Caco-2 (cell line): ENCODE measurements around the gene SNX3. TPM values are rescaled to one million over a fixed set of nuclear protein-coding genes. Genes with fewer than 3 reads are reported as not detected.

Experiments
- BruUV-seq: library from RNA; stranded (reverse); fragments of 400-500 nt; replicated peaks from 2 replicates; lab custom pipeline; 2021; lab: Mats Ljungman, UMichigan
- CTCF ChIA-PET: fragments of 300-600 bp; sonication (Branson Sonifier 250); formaldehyde crosslinking; loops from one replicate; lab custom pipeline; 2022; ENCODE audit warnings: antibody characterized with exemption; lab: Charles Lee
- POLR2A ChIA-PET: fragments of 300-600 bp; sonication (Branson Sonifier 250); formaldehyde crosslinking; loops from one replicate; lab custom pipeline; 2022; ENCODE audit warnings: antibody characterized with exemption; lab: Charles Lee
- DNase-seq, 2 experiments: peaks; one replicate each; pipeline versions ENCODE4 v3.0.0 to v3.0.0-alpha.2; 2020 to 2022
- H3K27me3 ChIP-seq: replicated peaks from 2 replicates; pipeline ENCODE4 v1.6.0; 2011; ENCODE audit warnings: low read length; ENCODE audit not compliant: control insufficient read depth, insufficient read depth
- H3K36me3 ChIP-seq: 2 replicates; pipeline ENCODE4 v1.5.1; 2011; ENCODE audit warnings: low read length; ENCODE audit not compliant: control insufficient read depth, insufficient read depth
- H3K4me1 ChIP-seq: fragments of 250-450 bp; sonication (Bioruptor Pico); 2 replicates; pipeline ENCODE4 v1.5.1; 2020; ENCODE audit warnings: mild to moderate bottlenecking
- H3K4me3 ChIP-seq: 2 replicates; pipeline ENCODE4 v1.5.1; 2011; ENCODE audit warnings: low read depth, mild to moderate bottlenecking, control low read depth, low read length
- H3K9me3 ChIP-seq: fragments of 250-450 bp; sonication (Bioruptor Pico); 2 replicates; pipeline ENCODE4 v1.5.1; 2020; ENCODE audit warnings: mild to moderate bottlenecking, moderate library complexity
- H3K27ac Mint-ChIP-seq: one replicate; pipeline ENCODE4 v1.8.0; 2022; ENCODE audit warnings: mixed read lengths; ENCODE audit not compliant: unreplicated experiment
- H3K27me3 Mint-ChIP-seq: one replicate; pipeline ENCODE4 v1.8.0; 2022; ENCODE audit warnings: mixed read lengths; ENCODE audit not compliant: insufficient read depth, unreplicated experiment
- H3K36me3 Mint-ChIP-seq: one replicate; pipeline ENCODE4 v1.8.0; 2022; ENCODE audit warnings: mild to moderate bottlenecking, mixed read lengths; ENCODE audit not compliant: insufficient read depth, unreplicated experiment
- H3K4me1 Mint-ChIP-seq: one replicate; pipeline ENCODE4 v1.8.0; 2022; ENCODE audit warnings: low read depth, mixed read lengths; ENCODE audit not compliant: unreplicated experiment
- H3K4me3 Mint-ChIP-seq: one replicate; pipeline ENCODE4 v1.8.0; 2022; ENCODE audit warnings: mild to moderate bottlenecking, moderate library complexity, mixed read lengths; ENCODE audit not compliant: unreplicated experiment
- H3K9me3 Mint-ChIP-seq: one replicate; pipeline ENCODE4 v1.8.0; 2022; ENCODE audit warnings: mixed read lengths; ENCODE audit not compliant: unreplicated experiment
- CTCF ChIP-seq, 2 experiments: fragments of 200-600 bp in 1 of 2; IDR thresholded peaks; 1 replicate in 1 of 2; 2 replicates in 1 of 2; pipeline versions ENCODE4 v1.5.1 to v1.8.0; 2011 to 2022; ENCODE audit warnings: antibody characterized with exemption in 1 of 2, control low read depth in 1 of 2, inconsistent platforms in 1 of 2, low read depth in 1 of 2, low read length in 1 of 2, mild to moderate bottlenecking in 1 of 2, moderate library complexity in 1 of 2; ENCODE audit not compliant: insufficient read depth in 1 of 2, severe bottlenecking in 1 of 2, unreplicated experiment in 1 of 2
- intact Hi-C: fragments of 100-400 bp; cut with micrococcal nuclease; formaldehyde crosslinking; loops from one replicate; pipeline ENCODE4 v1.10.0; 2022; ENCODE audit not compliant: unreplicated experiment
- total RNA-seq: library from RNA; stranded (reverse); gene quantifications from 2 replicates; pipeline ENCODE4 v1.2.3, GENCODE V29; 2022

The SNX3 gene
- total RNA-seq, 1 experiment from 2014 or later = 114 TPM

- H3K4me3 Mint-ChIP-seq = no peak overlapping the region
- no peaks in the 10 kb centered on the region for H3K9me3 ChIP-seq
- DNase-seq = no peak
- H3K27ac Mint-ChIP-seq = no peak overlapping the region
- ChIA-PET CTCF (no interaction called here), POLR2A (no interaction called here)
- H3K4me1 Mint-ChIP-seq = peaks cover 2% of the 10 kb centered on the region
- no peak overlapping the region for H3K4me3 ChIP-seq
- BruUV-seq = no TSS peak
- H3K27me3 Mint-ChIP-seq = no peaks in the 10 kb centered on the region
- no peak for TF ChIP-seq CTCF (IDR thresholded peaks at IDR 0.05; ENCODE audit: insufficient read depth in 1 of 2, low read depth in 1 of 2, low read length in 1 of 2, severe bottlenecking in 1 of 2, unreplicated experiment in 1 of 2)
- no peaks in the 10 kb centered on the region for H3K36me3 Mint-ChIP-seq
- H3K9me3 Mint-ChIP-seq = no peaks in the 10 kb centered on the region
- no peaks in the 10 kb centered on the region for H3K36me3 ChIP-seq
- no peaks in the 10 kb centered on the region for H3K27me3 ChIP-seq
- H3K4me1 ChIP-seq = no peaks in the 10 kb centered on the region
- intact Hi-C loops = no loop called here
Observed at GRCh38 chr6:108180776-108181175, 80.1 kb downstream of the SNX3 start.

GRCh38 chr6:108180266-108180665 lies 80.6 kb downstream of the SNX3 start:
- no TSS peak for BruUV-seq
- POLR2A ChIA-PET = no interaction called here
- Histone ChIP-seq H3K36me3 (no peaks in the 10 kb centered on the region), H3K9me3 (no peaks in the 10 kb centered on the region), H3K27me3 (no peaks in the 10 kb centered on the region), H3K4me3 (no peak overlapping the region), H3K4me1 (no peaks in the 10 kb centered on the region)
- H3K36me3 Mint-ChIP-seq = no peaks in the 10 kb centered on the region
- H3K4me3 Mint-ChIP-seq = no peak overlapping the region
- no peak for TF ChIP-seq CTCF (IDR thresholded peaks at IDR 0.05; ENCODE audit: insufficient read depth in 1 of 2, low read depth in 1 of 2, low read length in 1 of 2, severe bottlenecking in 1 of 2, unreplicated experiment in 1 of 2)
- no peak for DNase-seq
- no peaks in the 10 kb centered on the region for H3K27me3 Mint-ChIP-seq
- H3K27ac Mint-ChIP-seq = no peak overlapping the region
- H3K4me1 Mint-ChIP-seq = no peaks in the 10 kb centered on the region
- H3K9me3 Mint-ChIP-seq = no peaks in the 10 kb centered on the region
- intact Hi-C loops = no loop called here
- CTCF ChIA-PET = no interaction called here

GRCh38 chr6:108179741-108180140 lies 81.1 kb downstream of the SNX3 start:
- no peaks in the 10 kb centered on the region for H3K4me1 Mint-ChIP-seq
- no peaks in the 10 kb centered on the region for H3K4me1 ChIP-seq
- no peaks in the 10 kb centered on the region for H3K36me3 Mint-ChIP-seq
- ChIA-PET POLR2A (no interaction called here), CTCF (no interaction called here)
- H3K9me3 Mint-ChIP-seq = no peaks in the 10 kb centered on the region
- no peak overlapping the region for H3K4me3 Mint-ChIP-seq
- DNase-seq = no peak
- no peaks in the 10 kb centered on the region for H3K36me3 ChIP-seq
- intact Hi-C loops = loop anchor here (10.0 kb wide), 1 partner anchor 315 kb away; no protein-coding TSS in a partner anchor
- H3K4me3 ChIP-seq = no peak overlapping the region
- no peaks in the 10 kb centered on the region for H3K9me3 ChIP-seq
- H3K27me3 ChIP-seq = no peaks in the 10 kb centered on the region
- BruUV-seq = no TSS peak
- TF ChIP-seq CTCF (IDR thresholded peaks at IDR 0.05; ENCODE audit: insufficient read depth in 1 of 2, low read depth in 1 of 2, low read length in 1 of 2, severe bottlenecking in 1 of 2, unreplicated experiment in 1 of 2) = no peak
- H3K27me3 Mint-ChIP-seq = no peaks in the 10 kb centered on the region
- H3K27ac Mint-ChIP-seq = no peak overlapping the region
